Subcutaneous abdominal adipose tissue (tissue), 5 donors: ENCODE measurements around the gene ADGRA1.

Source experiments
- H3K27ac ChIP-seq: one replicate; pipeline ENCODE4 v1.7.0; 2013; ENCODE audit warnings: low read depth, mild to moderate bottlenecking, inconsistent platforms, low read length, moderate library complexity
- H3K27me3 ChIP-seq, 5 donors: one replicate each; pipeline ENCODE4 v1.7.0; 2013; ENCODE audit warnings: low read length in 5 of 5, inconsistent platforms in 1 of 5; ENCODE audit not compliant: control insufficient read depth in 5 of 5, insufficient read depth in 4 of 5
- H3K36me3 ChIP-seq, 5 donors: one replicate each; pipeline ENCODE4 v1.7.0; 2013; ENCODE audit warnings: low read length in 5 of 5; ENCODE audit not compliant: control insufficient read depth in 5 of 5, insufficient read depth in 5 of 5
- H3K4me1 ChIP-seq, 5 donors: one replicate each; pipeline ENCODE4 v1.7.0; 2013; ENCODE audit warnings: low read length in 5 of 5, mild to moderate bottlenecking in 3 of 5, moderate library complexity in 1 of 5; ENCODE audit not compliant: control insufficient read depth in 5 of 5, insufficient read depth in 5 of 5
- H3K4me3 ChIP-seq, 5 donors: one replicate each; pipeline ENCODE4 v1.7.0; 2013; ENCODE audit warnings: low read length in 5 of 5, low read depth in 1 of 5
- H3K9ac ChIP-seq, 5 donors: one replicate each; pipeline ENCODE4 v1.7.0; 2013; ENCODE audit warnings: low read length in 5 of 5, mild to moderate bottlenecking in 4 of 5, moderate library complexity in 3 of 5
- H3K9me3 ChIP-seq, 5 donors: one replicate each; pipeline ENCODE4 v1.7.0; 2013; ENCODE audit warnings: low read length in 5 of 5; ENCODE audit not compliant: control insufficient read depth in 5 of 5
- donor health status: healthy.
- donor health status: healthy.
- donor health status: healthy.
- donor health status: healthy.
- donor health status: healthy.

The ADGRA1 gene

GRCh38 chr10:133094286-133094685 lies 6.6 kb downstream of the ADGRA1 start:
- H3K9me3 ChIP-seq: no peaks in the 10 kb centered on the region
- H3K36me3 ChIP-seq: no peaks in the 10 kb centered on the region
- H3K27me3 ChIP-seq: peaks cover 26 to 47% (median 45%) of the 10 kb centered on the region in 5 donors
- H3K27ac ChIP-seq: no peak overlapping the region
- H3K9ac ChIP-seq: no peak overlapping the region
- no peak overlapping the region for H3K4me3 ChIP-seq
- H3K4me1 ChIP-seq: no peaks in the 10 kb centered on the region

GRCh38 chr10:133094866-133095265 lies 7.1 kb downstream of the ADGRA1 start:
- Histone ChIP-seq H3K9ac (no peak overlapping the region), H3K9me3 (no peaks in the 10 kb centered on the region), H3K4me1 (no peaks in the 10 kb centered on the region), H3K4me3 (no peak overlapping the region), H3K27ac (no peak overlapping the region), H3K36me3 (no peaks in the 10 kb centered on the region), H3K27me3 (peaks cover 32 to 47% (median 45%) of the 10 kb centered on the region in 5 donors)

GRCh38 chr10:133095586-133095985 lies 7.9 kb downstream of the ADGRA1 start:
- H3K36me3 ChIP-seq: no peaks in the 10 kb centered on the region
- peaks cover 0 to 2% (median 0%) of the 10 kb centered on the region in 5 donors for H3K4me1 ChIP-seq
- no peak overlapping the region for H3K9ac ChIP-seq
- H3K27me3 ChIP-seq: peaks cover 30 to 47% (median 45%) of the 10 kb centered on the region in 5 donors
- H3K9me3 ChIP-seq: no peaks in the 10 kb centered on the region
- H3K27ac ChIP-seq: no peak overlapping the region
- no peak overlapping the region for H3K4me3 ChIP-seq

GRCh38 chr10:133096616-133097269 lies 9.0 kb downstream of the ADGRA1 start:
- Histone ChIP-seq H3K27ac (no peak overlapping the region), H3K27me3 (peaks cover 38 to 54% (median 46%) of the 10 kb centered on the region in 5 donors), H3K4me3 (no peak overlapping the region), H3K9me3 (no peaks in the 10 kb centered on the region), H3K36me3 (no peaks in the 10 kb centered on the region), H3K9ac (no peak overlapping the region), H3K4me1 (peaks cover 0 to 5% (median 0%) of the 10 kb centered on the region in 5 donors)

- H3K9ac ChIP-seq: no peak overlapping the region
These were observed 9.7 kb downstream of the ADGRA1 start for GRCh38 chr10:133097418-133097817.

GRCh38 chr10:133097961-133098360 lies 10.2 kb downstream of the ADGRA1 start:
- no peaks in the 10 kb centered on the region for H3K9me3 ChIP-seq
- H3K27ac ChIP-seq: no peak overlapping the region
- H3K9ac ChIP-seq: no peak overlapping the region
- H3K4me3 ChIP-seq: no peak overlapping the region
- peaks cover 47 to 62% (median 54%) of the 10 kb centered on the region in 5 donors for H3K27me3 ChIP-seq
- peaks cover 0 to 5% (median 0%) of the 10 kb centered on the region in 5 donors for H3K4me1 ChIP-seq
- H3K36me3 ChIP-seq: no peaks in the 10 kb centered on the region

More at GRCh38 chr10:133097418-133097817, 9.7 kb downstream of the ADGRA1 start:
- Histone ChIP-seq H3K4me3 (no peak overlapping the region), H3K4me1 (peaks cover 0 to 5% (median 0%) of the 10 kb centered on the region in 5 donors), H3K27me3 (peaks cover 43 to 61% (median 50%) of the 10 kb centered on the region in 5 donors), H3K27ac (no peak overlapping the region), H3K9me3 (no peaks in the 10 kb centered on the region), H3K36me3 (no peaks in the 10 kb centered on the region)

GRCh38 chr10:133098426-133099124 lies 10.9 kb downstream of the ADGRA1 start:
- Histone ChIP-seq H3K4me1 (peaks cover 0 to 5% (median 0%) of the 10 kb centered on the region in 5 donors), H3K27me3 (peaks cover 52 to 67% (median 59%) of the 10 kb centered on the region in 5 donors), H3K4me3 (no peak overlapping the region), H3K9me3 (no peaks in the 10 kb centered on the region), H3K36me3 (no peaks in the 10 kb centered on the region), H3K27ac (no peak overlapping the region), H3K9ac (no peak overlapping the region)

- Histone ChIP-seq H3K4me3 (no peak overlapping the region), H3K27me3 (peaks cover 53 to 70% (median 62%) of the 10 kb centered on the region in 5 donors), H3K9me3 (no peaks in the 10 kb centered on the region), H3K27ac (no peak overlapping the region), H3K9ac (no peak overlapping the region), H3K36me3 (no peaks in the 10 kb centered on the region), H3K4me1 (peaks cover 0 to 5% (median 0%) of the 10 kb centered on the region in 5 donors)
These were observed 11.8 kb downstream of the ADGRA1 start for GRCh38 chr10:133099571-133099970.

GRCh38 chr10:133100186-133100585 lies 12.5 kb downstream of the ADGRA1 start:
- Histone ChIP-seq H3K36me3 (no peaks in the 10 kb centered on the region), H3K9me3 (no peaks in the 10 kb centered on the region), H3K27me3 (peaks cover 55 to 76% (median 66%) of the 10 kb centered on the region in 5 donors), H3K4me3 (no peak overlapping the region), H3K9ac (no peak overlapping the region), H3K27ac (no peak overlapping the region), H3K4me1 (peaks cover 0 to 5% (median 0%) of the 10 kb centered on the region in 5 donors)
